ENCODE data around the gene ABCA8. TPM values are rescaled to one million over a fixed set of nuclear protein-coding genes. Genes with fewer than 3 reads are reported as not detected.

Gene ABCA8
- total and polyA plus RNA-seq, 2 of the 8 experiments (the other 6 are each of a cell fraction or from before 2014, with no cell fraction given), result not detected

- POLR2A ChIA-PET (ENCODE audit: partially characterized antibody), result no interaction called here
Observed at GRCh38 chr17:68878226-68878885, 76.8 kb downstream of the ABCA8 start.

More at GRCh38 chr17:68878226-68878885, 76.8 kb downstream of the ABCA8 start:
- no peak overlapping the region for H3K56ac ChIP-seq (replicated peaks; ENCODE audit: insufficient read length, low read depth, low read length)
- no peak for TF ChIP-seq EGR1 (IDR thresholded peaks at IDR 0.05; ENCODE audit: borderline replicate concordance, low read depth, low read length)
- no peak for TF ChIP-seq BRCA1 (IDR thresholded peaks at IDR 0.05; ENCODE audit: low read depth, low read length)
- TF ChIP-seq, protein P1, sequence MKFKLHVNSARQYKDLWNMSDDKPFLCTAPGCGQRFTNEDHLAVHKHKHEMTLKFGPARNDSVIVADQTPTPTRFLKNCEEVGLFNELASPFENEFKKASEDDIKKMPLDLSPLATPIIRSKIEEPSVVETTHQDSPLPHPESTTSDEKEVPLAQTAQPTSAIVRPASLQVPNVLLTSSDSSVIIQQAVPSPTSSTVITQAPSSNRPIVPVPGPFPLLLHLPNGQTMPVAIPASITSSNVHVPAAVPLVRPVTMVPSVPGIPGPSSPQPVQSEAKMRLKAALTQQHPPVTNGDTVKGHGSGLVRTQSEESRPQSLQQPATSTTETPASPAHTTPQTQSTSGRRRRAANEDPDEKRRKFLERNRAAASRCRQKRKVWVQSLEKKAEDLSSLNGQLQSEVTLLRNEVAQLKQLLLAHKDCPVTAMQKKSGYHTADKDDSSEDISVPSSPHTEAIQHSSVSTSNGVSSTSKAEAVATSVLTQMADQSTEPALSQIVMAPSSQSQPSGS (IDR thresholded peaks at IDR 0.05; ENCODE audit: low read length), result no peak
- TF ChIP-seq CBX5 (IDR thresholded peaks at IDR 0.05; ENCODE audit: low read depth, low read length), result no peak
- no peak for TF ChIP-seq SIRT6 (IDR thresholded peaks at IDR 0.05; ENCODE audit: low read length)
- no peak for TF ChIP-seq HDAC2 (IDR thresholded peaks at IDR 0.05; ENCODE audit: borderline replicate concordance in 1 of 2, low read depth in 2 of 2, low read length in 2 of 2)
- TF ChIP-seq, protein P2, sequence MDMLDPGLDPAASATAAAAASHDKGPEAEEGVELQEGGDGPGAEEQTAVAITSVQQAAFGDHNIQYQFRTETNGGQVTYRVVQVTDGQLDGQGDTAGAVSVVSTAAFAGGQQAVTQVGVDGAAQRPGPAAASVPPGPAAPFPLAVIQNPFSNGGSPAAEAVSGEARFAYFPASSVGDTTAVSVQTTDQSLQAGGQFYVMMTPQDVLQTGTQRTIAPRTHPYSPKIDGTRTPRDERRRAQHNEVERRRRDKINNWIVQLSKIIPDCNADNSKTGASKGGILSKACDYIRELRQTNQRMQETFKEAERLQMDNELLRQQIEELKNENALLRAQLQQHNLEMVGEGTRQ (IDR thresholded peaks at IDR 0.05; ENCODE audit: low read length), result no peak
- TF ChIP-seq MAFK (IDR thresholded peaks at IDR 0.05; ENCODE audit: low read depth, low read length), result no peak
- TF ChIP-seq HDAC6 (IDR thresholded peaks at IDR 0.05; ENCODE audit: low read depth, low read length), result no peak
- TF ChIP-seq TAF1 (IDR thresholded peaks at IDR 0.05; ENCODE audit: low read depth, low read length), result no peak
- no peak for TF ChIP-seq NRF1 (IDR thresholded peaks at IDR 0.05; ENCODE audit: low read depth, low read length)
- H3K23me2 ChIP-seq (ENCODE audit: low read depth, low read length), result no peaks in the 10 kb centered on the region
- no peak overlapping the region for H3K27ac ChIP-seq (ENCODE audit: low read depth, low read length)
- no peaks in the 10 kb centered on the region for H3K36me3 ChIP-seq (ENCODE audit: control insufficient read depth in 2 of 4, insufficient read depth in 4 of 4, low read length in 3 of 4)
- no peak overlapping the region for H4K91ac ChIP-seq (replicated peaks; ENCODE audit: insufficient read length, low read length)
- H3K18ac ChIP-seq (ENCODE audit: extremely low read depth, low read length), result no peak overlapping the region
- H3K14ac ChIP-seq (ENCODE audit: insufficient read length), result no peak overlapping the region
- no peaks in the 10 kb centered on the region for H3K79me1 ChIP-seq (ENCODE audit: low read depth, low read length)
- no peak overlapping the region for H4K8ac ChIP-seq (ENCODE audit: extremely low read depth, insufficient read depth, low read length)
- no peak overlapping the region for H2BK15ac ChIP-seq (ENCODE audit: low read length)
- H3K4me3 ChIP-seq (ENCODE audit: extremely low read depth in 1 of 4, insufficient read depth in 2 of 4, low read depth in 3 of 4, low read length in 4 of 4), result no peak overlapping the region
- no peaks in the 10 kb centered on the region for H4K20me1 ChIP-seq (replicated peaks in 1 of 2; ENCODE audit: control insufficient read depth in 1 of 2, insufficient read depth in 2 of 2, low read length in 2 of 2)
- no peak overlapping the region for H2BK12ac ChIP-seq (ENCODE audit: low read depth, low read length)
- H4K5ac ChIP-seq (ENCODE audit: insufficient read length, low read depth, low read length), result no peak overlapping the region
- no peak overlapping the region for H2AK5ac ChIP-seq (ENCODE audit: low read depth, low read length)
- no peak for FAIRE-seq
- CTCF ChIA-PET (ENCODE audit: partially characterized antibody), result no interaction called here
- DNase-seq (ENCODE audit: low read depth in 1 of 2, low spot score in 2 of 2), result no peak
- no peak overlapping the region for H2BK120ac ChIP-seq (replicated peaks; ENCODE audit: low read depth, low read length)
- H3K27me3 ChIP-seq (replicated peaks in 1 of 4; ENCODE audit: control insufficient read depth in 3 of 4, extremely low read depth in 1 of 4, insufficient read depth in 3 of 4, low read length in 3 of 4), result no peaks in the 10 kb centered on the region
- WGBS, 2 experiments (ENCODE audit: extremely low coverage in 1 of 2, insufficient coverage in 1 of 2, insufficient read length in 1 of 2, insufficient replicate concordance in 2 of 2, low coverage in 1 of 2, low lambda C conversion rate in 2 of 2, missing lambda C conversion rate in 1 of 2), result 84% methylated on average over 5 of the region's 5 CpGs; no CpG with 5 or more reads in 1 of the 2 experiments
- H2AFZ ChIP-seq (ENCODE audit: low read length), result no peak overlapping the region
- H3K9me3 ChIP-seq (ENCODE audit: insufficient read depth in 2 of 2, low read depth in 1 of 2, low read length in 1 of 2), result no peaks in the 10 kb centered on the region
- no peak overlapping the region for H2BK5ac ChIP-seq (ENCODE audit: low read depth, low read length)
- no peaks in the 10 kb centered on the region for H3K79me2 ChIP-seq (ENCODE audit: control insufficient read depth in 1 of 2, insufficient read depth in 2 of 2, low read length in 2 of 2)
- H3K9ac ChIP-seq (replicated peaks in 1 of 4; ENCODE audit: extremely low read depth in 1 of 4, low read depth in 3 of 4, low read length in 3 of 4), result no peak overlapping the region
- no peak overlapping the region for H2BK20ac ChIP-seq (ENCODE audit: low read length)
- no peak overlapping the region for H3K4ac ChIP-seq (replicated peaks; ENCODE audit: insufficient read length, low read depth, low read length)
- H3K4me1 ChIP-seq (replicated peaks in 1 of 4; ENCODE audit: control insufficient read depth in 3 of 4, insufficient read depth in 4 of 4, low read length in 3 of 4), result no peaks in the 10 kb centered on the region
- no peak overlapping the region for H3K23ac ChIP-seq (ENCODE audit: insufficient read length)
- no peak overlapping the region for H3K4me2 ChIP-seq (ENCODE audit: insufficient read depth in 1 of 2, low read depth in 2 of 2, low read length in 2 of 2)
